ENCODE results near the gene KCTD20. TPM values are rescaled to one million over a fixed set of nuclear protein-coding genes. Genes with fewer than 3 reads are reported as not detected.

KCTD20 gene
- total RNA-seq, 1 experiment from 2014 or later, result 46.6 TPM

- no peak overlapping the region for H3K27ac Mint-ChIP-seq (ENCODE audit: low read depth, unreplicated experiment)
- CTCF ChIA-PET, result no interaction called here
- H3K36me3 Mint-ChIP-seq (ENCODE audit: insufficient read depth, unreplicated experiment), result peaks cover 60% of the 10 kb centered on the region
- BruUV-seq (replicated peaks), result no TSS peak
- TF ChIP-seq CTCF (IDR thresholded peaks at IDR 0.05; ENCODE audit: unreplicated experiment), result no peak
- DNase-seq (ENCODE audit: unreplicated experiment), result no peak
- POLR2A ChIA-PET, result no interaction called here
- intact Hi-C loops (cut with micrococcal nuclease), result no loop called here
- peaks cover 10% of the 10 kb centered on the region for H3K4me1 Mint-ChIP-seq (ENCODE audit: insufficient read depth, unreplicated experiment)
- no peaks in the 10 kb centered on the region for H3K9me3 Mint-ChIP-seq (ENCODE audit: unreplicated experiment)
- no peak overlapping the region for H3K4me3 Mint-ChIP-seq (ENCODE audit: unreplicated experiment)
- no peaks in the 10 kb centered on the region for H3K27me3 Mint-ChIP-seq (ENCODE audit: insufficient read depth, unreplicated experiment)
These were observed 49.3 kb downstream of the KCTD20 start for GRCh38 chr6:36492092-36492491.

- peaks cover 10% of the 10 kb centered on the region for H3K4me1 Mint-ChIP-seq (ENCODE audit: insufficient read depth, unreplicated experiment)
- TF ChIP-seq CTCF (IDR thresholded peaks at IDR 0.05; ENCODE audit: unreplicated experiment), result no peak
- CTCF ChIA-PET, result no interaction called here
- BruUV-seq (replicated peaks), result no TSS peak
- DNase-seq (ENCODE audit: unreplicated experiment), result no peak
- intact Hi-C loops (cut with micrococcal nuclease), result no loop called here
- peaks cover 61% of the 10 kb centered on the region for H3K36me3 Mint-ChIP-seq (ENCODE audit: insufficient read depth, unreplicated experiment)
- H3K9me3 Mint-ChIP-seq (ENCODE audit: unreplicated experiment), result no peaks in the 10 kb centered on the region
- H3K4me3 Mint-ChIP-seq (ENCODE audit: unreplicated experiment), result no peak overlapping the region
- no peaks in the 10 kb centered on the region for H3K27me3 Mint-ChIP-seq (ENCODE audit: insufficient read depth, unreplicated experiment)
- H3K27ac Mint-ChIP-seq (ENCODE audit: low read depth, unreplicated experiment), result no peak overlapping the region
- POLR2A ChIA-PET, result interaction anchor here (0.7 to 1.3 kb wide), 3 partner anchors 20 to 74 kb away, joined by 3 read pairs; no protein-coding TSS in a partner anchor
These were observed 49.8 kb downstream of the KCTD20 start for GRCh38 chr6:36492621-36493020.

GRCh38 chr6:36493319-36493718, 50.5 kb downstream of the KCTD20 start:
- ChIA-PET POLR2A (interaction anchor here (0.7 to 1.3 kb wide), 4 partner anchors 19 to 75 kb away, joined by 3 read pairs; no protein-coding TSS in a partner anchor), CTCF (interaction anchor here (0.6 kb wide), 1 partner anchor 59 kb away, joined by 3 read pairs; no protein-coding TSS in a partner anchor)
- peaks cover 10% of the 10 kb centered on the region for H3K4me1 Mint-ChIP-seq (ENCODE audit: insufficient read depth, unreplicated experiment)
- TF ChIP-seq CTCF (IDR thresholded peaks at IDR 0.05; ENCODE audit: unreplicated experiment), result no peak
- H3K9me3 Mint-ChIP-seq (ENCODE audit: unreplicated experiment), result no peaks in the 10 kb centered on the region
- no peak overlapping the region for H3K4me3 Mint-ChIP-seq (ENCODE audit: unreplicated experiment)
- no TSS peak for BruUV-seq (replicated peaks)
- H3K27me3 Mint-ChIP-seq (ENCODE audit: insufficient read depth, unreplicated experiment), result no peaks in the 10 kb centered on the region
- H3K27ac Mint-ChIP-seq (ENCODE audit: low read depth, unreplicated experiment), result no peak overlapping the region
- no peak for DNase-seq (ENCODE audit: unreplicated experiment)
- H3K36me3 Mint-ChIP-seq (ENCODE audit: insufficient read depth, unreplicated experiment), result peaks cover 63% of the 10 kb centered on the region
- intact Hi-C loops (cut with micrococcal nuclease), result no loop called here

- intact Hi-C loops (cut with micrococcal nuclease), result no loop called here
These were observed 51.1 kb downstream of the KCTD20 start for GRCh38 chr6:36493859-36494258.

More at GRCh38 chr6:36493859-36494258, 51.1 kb downstream of the KCTD20 start:
- CTCF ChIA-PET, result no interaction called here
- Mint-ChIP-seq H3K4me3 (ENCODE audit: unreplicated experiment) (no peak overlapping the region), H3K36me3 (ENCODE audit: insufficient read depth, unreplicated experiment) (peaks cover 63% of the 10 kb centered on the region), H3K9me3 (ENCODE audit: unreplicated experiment) (no peaks in the 10 kb centered on the region), H3K4me1 (ENCODE audit: insufficient read depth, unreplicated experiment) (peaks cover 10% of the 10 kb centered on the region), H3K27ac (ENCODE audit: low read depth, unreplicated experiment) (no peak overlapping the region), H3K27me3 (ENCODE audit: insufficient read depth, unreplicated experiment) (no peaks in the 10 kb centered on the region)
- DNase-seq (ENCODE audit: unreplicated experiment), result peak; percentile 53
- BruUV-seq (replicated peaks), result no TSS peak
- POLR2A ChIA-PET, result interaction anchor here (0.8 to 1.3 kb wide), 4 partner anchors 18 to 52 kb away, joined by 3 to 5 read pairs (median 3); partner anchors contain the start of genes KCTD20 and PXT1
- no peak for TF ChIP-seq CTCF (IDR thresholded peaks at IDR 0.05; ENCODE audit: unreplicated experiment)

Data from MCF 10A (cell line).